Astrocyte (in vitro differentiated cells and primary cell): Measurements from ENCODE around the gene KIAA0825. TPM values are rescaled to one million over a fixed set of nuclear protein-coding genes. Genes with fewer than 3 reads are reported as not detected.
A peak's percentile ranks its signal among the peaks of the same experiment; 100 is the strongest.

Source experiments
- DNase-seq: peaks from one replicate; pipeline ENCODE4 v3.0.0-alpha.2; 2010; ENCODE audit warnings: low read depth
- FAIRE-seq: peaks from 2 replicates; lab custom pipeline; 2011; peaks lifted over from hg19 to GRCh38; lab: Jason Lieb, UNC
- H2AFZ ChIP-seq: 2 replicates; pipeline ENCODE4 v1.6.0; 2012; ENCODE audit warnings: low read depth, low read length, inconsistent platforms
- H3K27ac ChIP-seq: 2 replicates; pipeline ENCODE4 v1.5.1; 2011; ENCODE audit warnings: low read depth, low read length, inconsistent platforms
- H3K27me3 ChIP-seq: 2 replicates; pipeline ENCODE4 v1.6.0; 2011; ENCODE audit warnings: low read length, inconsistent platforms; ENCODE audit not compliant: insufficient read depth
- H3K36me3 ChIP-seq: 2 replicates; pipeline ENCODE4 v1.5.1; 2011; ENCODE audit warnings: low read length, inconsistent platforms; ENCODE audit not compliant: insufficient read depth
- H3K4me1 ChIP-seq: 2 replicates; pipeline ENCODE4 v1.5.1; 2011; ENCODE audit warnings: low read length, inconsistent platforms; ENCODE audit not compliant: insufficient read depth
- H3K4me2 ChIP-seq: 2 replicates; pipeline ENCODE4 v1.6.0; 2012; ENCODE audit warnings: low read length, inconsistent platforms
- H3K4me3 ChIP-seq: 2 replicates; pipeline ENCODE4 v1.5.1; 2011; ENCODE audit warnings: low read depth, mild to moderate bottlenecking, low read length, inconsistent platforms; ENCODE audit not compliant: insufficient read depth
- H3K79me2 ChIP-seq: 2 replicates; pipeline ENCODE4 v1.6.0; 2012; ENCODE audit warnings: mild to moderate bottlenecking, low read length, inconsistent platforms; ENCODE audit not compliant: insufficient read depth
- H3K9ac ChIP-seq: 2 replicates; pipeline ENCODE4 v1.6.0; 2012; ENCODE audit warnings: mild to moderate bottlenecking, low read length, inconsistent platforms
- H3K9me3 ChIP-seq: 2 replicates; pipeline ENCODE4 v1.5.1; 2012; ENCODE audit warnings: low read depth, mild to moderate bottlenecking, low read length, inconsistent platforms; ENCODE audit not compliant: insufficient read depth
- H4K20me1 ChIP-seq: 2 replicates; pipeline ENCODE4 v1.6.0; 2012; ENCODE audit warnings: low read length, inconsistent platforms; ENCODE audit not compliant: insufficient read depth
- H3K27ac Mint-ChIP-seq: one replicate; pipeline ENCODE4 v1.8.0; 2021; ENCODE audit warnings: mild to moderate bottlenecking, mixed read lengths; ENCODE audit not compliant: unreplicated experiment
- H3K27me3 Mint-ChIP-seq: one replicate; pipeline ENCODE4 v1.8.0; 2021; ENCODE audit warnings: low read depth, mixed read lengths; ENCODE audit not compliant: unreplicated experiment
- H3K36me3 Mint-ChIP-seq: one replicate; pipeline ENCODE4 v1.8.0; 2021; ENCODE audit warnings: low read depth, mixed read lengths; ENCODE audit not compliant: unreplicated experiment
- H3K4me1 Mint-ChIP-seq: one replicate; pipeline ENCODE4 v1.8.0; 2021; ENCODE audit warnings: low read depth, mixed read lengths; ENCODE audit not compliant: unreplicated experiment
- H3K4me3 Mint-ChIP-seq: one replicate; pipeline ENCODE4 v1.8.0; 2021; ENCODE audit warnings: mild to moderate bottlenecking, moderate library complexity, mixed read lengths; ENCODE audit not compliant: unreplicated experiment
- H3K9me3 Mint-ChIP-seq: one replicate; pipeline ENCODE4 v1.8.0; 2021; ENCODE audit warnings: mild to moderate bottlenecking, mixed read lengths; ENCODE audit not compliant: unreplicated experiment
- EZH2 ChIP-seq: IDR thresholded peaks from 2 replicates; pipeline ENCODE4 v1.6.1; 2012; ENCODE audit warnings: mild to moderate bottlenecking, low read length, inconsistent platforms; ENCODE audit not compliant: insufficient read depth
- total RNA-seq: library from RNA; stranded (reverse); gene quantifications from 2 replicates; pipeline ENCODE4 v1.2.1, GENCODE V29; 2021
- TF ChIP-seq, protein P1 (sequence below): IDR thresholded peaks from 2 replicates; pipeline ENCODE4 v1.5.1; 2011; ENCODE audit warnings: low read depth, mild to moderate bottlenecking, inconsistent platforms, low read length, moderate library complexity; ENCODE audit not compliant: insufficient read depth

KIAA0825 gene
- total RNA-seq, 1 donor from 2014 or later: 2.5 TPM

DNA sequence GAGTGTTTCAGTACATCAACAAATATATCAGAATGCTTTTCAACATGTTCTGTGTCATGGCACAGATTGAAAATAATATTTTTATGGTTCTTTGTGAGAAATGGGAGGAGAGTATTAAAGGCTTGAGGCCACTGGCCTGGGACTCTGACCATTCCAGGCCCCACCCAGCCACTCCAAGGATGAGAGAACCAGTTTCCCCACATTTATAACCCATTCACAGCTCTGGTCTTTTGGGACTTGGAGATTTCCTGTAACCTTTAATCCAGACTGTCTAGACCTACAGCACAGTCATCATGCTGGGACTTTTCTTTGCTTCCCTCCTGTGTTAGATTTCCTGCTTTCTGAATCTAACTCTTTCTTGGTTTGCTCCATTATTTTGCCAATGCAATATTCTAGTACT, 389.6 kb downstream of the KIAA0825 start:
- Histone ChIP-seq H3K27ac (no peak overlapping the region), H2AFZ (no peak overlapping the region), H3K36me3 (no peaks in the 10 kb centered on the region), H3K4me3 (no peak overlapping the region), H3K9me3 (no peaks in the 10 kb centered on the region), H3K9ac (no peak overlapping the region), H3K79me2 (no peaks in the 10 kb centered on the region), H4K20me1 (no peaks in the 10 kb centered on the region), H3K4me1 (no peaks in the 10 kb centered on the region), H3K27me3 (no peaks in the 10 kb centered on the region), H3K4me2 (no peak overlapping the region)
- no peak for FAIRE-seq
- Mint-ChIP-seq H3K27me3 (no peaks in the 10 kb centered on the region), H3K4me1 (peaks cover 10% of the 10 kb centered on the region), H3K36me3 (no peaks in the 10 kb centered on the region), H3K4me3 (no peak overlapping the region), H3K9me3 (peaks cover 6% of the 10 kb centered on the region), H3K27ac (peak overlapping the region; percentile 77)
- no peak for TF ChIP-seq EZH2
- TF ChIP-seq, protein P1, sequence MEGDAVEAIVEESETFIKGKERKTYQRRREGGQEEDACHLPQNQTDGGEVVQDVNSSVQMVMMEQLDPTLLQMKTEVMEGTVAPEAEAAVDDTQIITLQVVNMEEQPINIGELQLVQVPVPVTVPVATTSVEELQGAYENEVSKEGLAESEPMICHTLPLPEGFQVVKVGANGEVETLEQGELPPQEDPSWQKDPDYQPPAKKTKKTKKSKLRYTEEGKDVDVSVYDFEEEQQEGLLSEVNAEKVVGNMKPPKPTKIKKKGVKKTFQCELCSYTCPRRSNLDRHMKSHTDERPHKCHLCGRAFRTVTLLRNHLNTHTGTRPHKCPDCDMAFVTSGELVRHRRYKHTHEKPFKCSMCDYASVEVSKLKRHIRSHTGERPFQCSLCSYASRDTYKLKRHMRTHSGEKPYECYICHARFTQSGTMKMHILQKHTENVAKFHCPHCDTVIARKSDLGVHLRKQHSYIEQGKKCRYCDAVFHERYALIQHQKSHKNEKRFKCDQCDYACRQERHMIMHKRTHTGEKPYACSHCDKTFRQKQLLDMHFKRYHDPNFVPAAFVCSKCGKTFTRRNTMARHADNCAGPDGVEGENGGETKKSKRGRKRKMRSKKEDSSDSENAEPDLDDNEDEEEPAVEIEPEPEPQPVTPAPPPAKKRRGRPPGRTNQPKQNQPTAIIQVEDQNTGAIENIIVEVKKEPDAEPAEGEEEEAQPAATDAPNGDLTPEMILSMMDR: no peak
- DNase-seq: no peak

DNA sequence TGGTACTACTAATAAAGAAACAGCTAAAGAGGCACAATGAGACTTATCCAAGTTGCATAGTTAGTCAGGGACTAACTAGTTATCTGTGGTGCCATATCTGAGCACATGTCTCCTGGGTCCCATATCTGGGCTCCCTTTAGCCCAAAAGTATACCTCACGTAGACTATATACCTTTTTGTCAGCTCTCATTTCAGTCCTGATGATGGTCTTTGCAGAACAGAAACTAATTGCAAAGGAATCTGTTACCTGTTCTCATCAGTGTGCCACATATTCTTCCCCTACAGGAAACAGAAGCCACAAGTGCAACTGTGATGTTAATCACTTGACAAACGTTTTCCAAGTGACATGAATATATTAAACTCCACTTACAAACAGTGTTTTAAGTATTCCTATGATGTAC, 395.2 kb downstream of the KIAA0825 start:
- Mint-ChIP-seq H3K4me1 (peaks cover 19% of the 10 kb centered on the region), H3K36me3 (peaks cover 2% of the 10 kb centered on the region), H3K27ac (no peak overlapping the region), H3K4me3 (no peak overlapping the region), H3K27me3 (no peaks in the 10 kb centered on the region), H3K9me3 (peaks cover under 1% of the 10 kb centered on the region)
- no peak for FAIRE-seq
- Histone ChIP-seq H4K20me1 (no peaks in the 10 kb centered on the region), H3K9me3 (no peaks in the 10 kb centered on the region), H3K27me3 (no peaks in the 10 kb centered on the region), H2AFZ (no peak overlapping the region), H3K36me3 (no peaks in the 10 kb centered on the region), H3K9ac (no peak overlapping the region), H3K4me1 (peaks cover 6% of the 10 kb centered on the region), H3K4me3 (no peak overlapping the region), H3K79me2 (no peaks in the 10 kb centered on the region), H3K4me2 (no peak overlapping the region), H3K27ac (no peak overlapping the region)
- TF ChIP-seq EZH2: no peak
- TF ChIP-seq, protein P1: no peak
- DNase-seq: no peak

DNA sequence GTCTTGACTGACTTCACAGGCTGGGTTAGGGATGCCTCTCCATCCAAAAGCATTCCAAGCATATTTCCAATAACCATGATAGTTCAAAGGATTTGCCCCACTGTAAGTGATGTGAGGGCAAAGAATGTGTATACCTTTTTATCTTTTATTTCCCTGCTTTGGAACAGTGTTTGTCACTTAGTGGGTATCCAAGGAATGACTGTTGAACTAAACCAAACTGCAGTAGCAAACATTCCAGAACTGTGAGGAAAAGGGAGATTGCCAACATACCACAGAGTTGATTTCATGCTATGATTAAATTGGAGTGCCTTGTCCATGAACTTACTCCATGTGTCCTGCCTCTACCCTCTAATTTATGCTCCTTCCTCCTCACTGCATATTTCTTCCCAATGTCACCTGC, 400.0 kb downstream of the KIAA0825 start:
- FAIRE-seq: peak; percentile 99
- Histone ChIP-seq H3K27ac (peak overlapping the region; percentile 70), H3K79me2 (no peaks in the 10 kb centered on the region), H2AFZ (no peak overlapping the region), H3K4me3 (no peak overlapping the region), H3K9me3 (no peaks in the 10 kb centered on the region), H3K4me1 (peaks cover 15% of the 10 kb centered on the region), H4K20me1 (no peaks in the 10 kb centered on the region), H3K27me3 (no peaks in the 10 kb centered on the region), H3K4me2 (peak overlapping the region; percentile 45), H3K9ac (peak overlapping the region; percentile 25), H3K36me3 (no peaks in the 10 kb centered on the region)
- H3K27ac Mint-ChIP-seq: peak overlapping the region; percentile 78
- H3K27me3 Mint-ChIP-seq: no peaks in the 10 kb centered on the region
- TF ChIP-seq EZH2: no peak
- TF ChIP-seq, protein P1: no peak
- H3K9me3 Mint-ChIP-seq: peaks cover 2% of the 10 kb centered on the region
- no peak overlapping the region for H3K4me3 Mint-ChIP-seq
- DNase-seq: peak; percentile 97
- peaks cover 2% of the 10 kb centered on the region for H3K36me3 Mint-ChIP-seq
- H3K4me1 Mint-ChIP-seq: peaks cover 37% of the 10 kb centered on the region
